ENCODE results near the gene TUBGCP6.

DNA sequence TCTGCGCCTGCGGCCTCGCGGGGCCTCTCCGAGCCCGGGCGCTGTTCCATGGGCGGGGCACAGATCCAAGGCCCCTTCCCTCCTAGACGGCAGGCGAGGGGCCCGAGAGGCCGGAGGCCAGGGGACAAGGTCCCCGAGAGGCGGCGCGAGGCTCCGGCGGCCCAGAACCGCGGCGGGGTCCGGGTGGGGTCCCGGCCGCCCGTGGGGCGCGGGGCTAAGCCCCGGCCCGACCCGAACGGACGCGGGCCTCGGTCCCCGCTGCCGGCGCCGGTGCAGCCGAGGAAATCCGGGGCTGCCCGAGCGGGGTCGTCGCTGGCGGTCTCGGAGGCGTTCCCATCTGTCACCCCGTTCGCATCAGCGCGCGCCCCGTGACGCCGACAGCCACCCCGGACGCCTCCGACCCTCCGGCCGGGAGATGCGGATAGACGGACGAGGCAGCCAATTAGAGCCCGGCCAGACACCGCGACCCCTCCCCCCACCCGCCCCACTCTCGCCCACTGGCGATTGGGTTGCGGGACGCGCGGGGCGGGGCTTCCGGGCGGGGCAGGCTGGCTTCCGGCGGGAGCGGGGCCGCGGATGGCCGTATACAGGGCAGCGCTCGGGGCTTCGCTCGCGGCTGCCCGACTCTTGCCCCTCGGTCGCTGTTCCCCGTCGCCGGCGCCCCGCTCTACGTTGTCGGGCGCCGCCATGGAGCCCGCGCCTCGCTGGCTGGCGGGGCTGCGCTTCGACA, 44.2 kb downstream of the TUBGCP6 start, which contains the start of gene SELENOO:
- TF ChIP-seq, protein P1, sequence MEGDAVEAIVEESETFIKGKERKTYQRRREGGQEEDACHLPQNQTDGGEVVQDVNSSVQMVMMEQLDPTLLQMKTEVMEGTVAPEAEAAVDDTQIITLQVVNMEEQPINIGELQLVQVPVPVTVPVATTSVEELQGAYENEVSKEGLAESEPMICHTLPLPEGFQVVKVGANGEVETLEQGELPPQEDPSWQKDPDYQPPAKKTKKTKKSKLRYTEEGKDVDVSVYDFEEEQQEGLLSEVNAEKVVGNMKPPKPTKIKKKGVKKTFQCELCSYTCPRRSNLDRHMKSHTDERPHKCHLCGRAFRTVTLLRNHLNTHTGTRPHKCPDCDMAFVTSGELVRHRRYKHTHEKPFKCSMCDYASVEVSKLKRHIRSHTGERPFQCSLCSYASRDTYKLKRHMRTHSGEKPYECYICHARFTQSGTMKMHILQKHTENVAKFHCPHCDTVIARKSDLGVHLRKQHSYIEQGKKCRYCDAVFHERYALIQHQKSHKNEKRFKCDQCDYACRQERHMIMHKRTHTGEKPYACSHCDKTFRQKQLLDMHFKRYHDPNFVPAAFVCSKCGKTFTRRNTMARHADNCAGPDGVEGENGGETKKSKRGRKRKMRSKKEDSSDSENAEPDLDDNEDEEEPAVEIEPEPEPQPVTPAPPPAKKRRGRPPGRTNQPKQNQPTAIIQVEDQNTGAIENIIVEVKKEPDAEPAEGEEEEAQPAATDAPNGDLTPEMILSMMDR (IDR thresholded peaks at IDR 0.05), result no peak
- TF ChIP-seq POLR2A (IDR thresholded peaks at IDR 0.05), result peak; percentile 83
- TF ChIP-seq POLR2AphosphoS5 (IDR thresholded peaks at IDR 0.05), result peak; percentile 84

All from prostate gland (tissue), 2 donors.